CD4-positive, alpha-beta T cell treated with Interleukin-4 for 1 hour (primary cell): ENCODE results near the gene ULK4.
"Not testable (repeated sequence)": the region's sequence is repeated elsewhere in the genome, so short reads cannot be mapped to it uniquely, and the experiment has no call there.

Experiments used
- DNase-seq, 2 donors: peaks; one replicate each; pipeline ENCODE4 v3.0.0-alpha.2; 2020 to 2022

The ULK4 gene

GRCh38 chr3:41290736-41291135 lies 671.2 kb downstream of the ULK4 start:
- DNase-seq: no peak

GRCh38 chr3:41290306-41290705 lies 671.6 kb downstream of the ULK4 start:
- no peak for DNase-seq

GRCh38 chr3:41288785-41289184 lies 673.1 kb downstream of the ULK4 start:
- no peak for DNase-seq

GRCh38 chr3:41286305-41286704 lies 675.6 kb downstream of the ULK4 start:
- no peak for DNase-seq

GRCh38 chr3:41284934-41285333 lies 677.0 kb downstream of the ULK4 start:
- not testable (repeated sequence) for DNase-seq

GRCh38 chr3:41277790-41278465 lies 684.0 kb downstream of the ULK4 start:
- no peak for DNase-seq

GRCh38 chr3:41276191-41276590 lies 685.7 kb downstream of the ULK4 start:
- DNase-seq: no peak

- no peak for DNase-seq
Measured at GRCh38 chr3:41274944-41275668, 686.8 kb downstream of the ULK4 start.

GRCh38 chr3:41272667-41273066 lies 689.2 kb downstream of the ULK4 start:
- DNase-seq: no peak

GRCh38 chr3:41267975-41268640 lies 693.8 kb downstream of the ULK4 start:
- no peak for DNase-seq

GRCh38 chr3:41265823-41266273 lies 696.1 kb downstream of the ULK4 start:
- DNase-seq: no peak

GRCh38 chr3:41265011-41265545 lies 696.8 kb downstream of the ULK4 start:
- no peak for DNase-seq

- DNase-seq: no peak
Measured at GRCh38 chr3:41260063-41260450, 701.8 kb downstream of the ULK4 start.

- no peak for DNase-seq
Measured at GRCh38 chr3:41259449-41260062, 702.3 kb downstream of the ULK4 start.

GRCh38 chr3:41258239-41258800 lies 703.6 kb downstream of the ULK4 start:
- DNase-seq: no peak

GRCh38 chr3:41251593-41251992 lies 710.3 kb downstream of the ULK4 start:
- no peak for DNase-seq

- no peak for DNase-seq
Measured at GRCh38 chr3:41250825-41251224, 711.1 kb downstream of the ULK4 start.

GRCh38 chr3:41249318-41249717 lies 712.6 kb downstream of the ULK4 start:
- DNase-seq: no peak

- no peak for DNase-seq
Measured at GRCh38 chr3:41248525-41248924, 713.4 kb downstream of the ULK4 start.

GRCh38 chr3:41247055-41248004 lies 714.6 kb downstream of the ULK4 start:
- no peak for DNase-seq

- DNase-seq: no peak
Measured at GRCh38 chr3:41244620-41245336, 717.1 kb downstream of the ULK4 start.
